GM12878 (cell line): ENCODE results near the gene FAM228B. TPM values are rescaled to one million over a fixed set of nuclear protein-coding genes. Genes with fewer than 3 reads are reported as not detected.
"Not testable (repeated sequence)": the region's sequence is repeated elsewhere in the genome, so short reads cannot be mapped to it uniquely, and the experiment has no call there.

ENCODE experiments used
- ATAC-seq: fragments of 200-7000 bp; cut with Tn5 transposase; 3 replicates; pipeline ENCODE4 v1.9.1; 2020; ENCODE audit warnings: mild to moderate bottlenecking, moderate library complexity
- BruUV-seq: library from RNA; stranded (reverse); fragments of 400-500 nt; replicated peaks from 2 replicates; lab custom pipeline; 2021; lab: Mats Ljungman, UMichigan
- CTCF ChIA-PET: fragments of 300-600 bp; sonication (Branson Sonifier 250); formaldehyde crosslinking; extraction: SDS; loops from one replicate; lab custom pipeline; 2021; ENCODE audit warnings: inconsistent platforms; lab: Yijun Ruan, JAX
- POLR2A ChIA-PET: fragments of 350-600 bp; formaldehyde crosslinking; extraction: SDS; loops from one replicate; lab custom pipeline; 2021; ENCODE audit warnings: inconsistent platforms; lab: Charles Lee
- RAD21 ChIA-PET: fragments of 300-600 bp; sonication (Branson Sonifier 250); formaldehyde crosslinking; loops from one replicate; lab custom pipeline; 2023; ENCODE audit warnings: antibody characterized with exemption; ENCODE audit not compliant: unreplicated experiment; lab: Charles Lee
- SMC1A ChIA-PET: fragments of 300-600 bp; sonication (Branson Sonifier 250); formaldehyde crosslinking; loops from one replicate; lab custom pipeline; 2023; ENCODE audit not compliant: unreplicated experiment, uncharacterized antibody; lab: Charles Lee
- DNase-seq: peaks from one replicate; pipeline ENCODE4 v3.0.0-alpha.2; 2011; ENCODE audit warnings: low read depth, low spot score
- FAIRE-seq: peaks from 3 replicates; lab custom pipeline; 2011; peaks lifted over from hg19 to GRCh38; lab: Jason Lieb, UNC
- H2AFZ ChIP-seq: 2 replicates; pipeline ENCODE4 v1.6.0; 2011; ENCODE audit warnings: low read depth, low read length, control low read depth; ENCODE audit not compliant: control insufficient read depth
- H3K27ac ChIP-seq: 2 replicates; pipeline ENCODE4 v1.5.1; 2011; ENCODE audit warnings: control low read depth; ENCODE audit not compliant: control insufficient read depth, insufficient read depth
- H3K27me3 ChIP-seq, 2 experiments: replicated peaks in 1 of 2; 2 replicates each; pipeline versions ENCODE4 v1.6.0 to v1.6.1; 2011; ENCODE audit warnings: low read length in 1 of 2; ENCODE audit not compliant: control insufficient read depth in 2 of 2, insufficient read depth in 2 of 2
- H3K36me3 ChIP-seq, 2 experiments: 2 replicates each; pipeline ENCODE4 v1.5.1; 2011; ENCODE audit warnings: low read length in 1 of 2; ENCODE audit not compliant: control insufficient read depth in 2 of 2, insufficient read depth in 2 of 2
- H3K4me1 ChIP-seq: 2 replicates; pipeline ENCODE4 v1.6.1; 2011; ENCODE audit warnings: mild to moderate bottlenecking, low read length, moderate library complexity, mixed read lengths; ENCODE audit not compliant: control insufficient read depth, insufficient read depth
- H3K4me2 ChIP-seq: 2 replicates; pipeline ENCODE4 v1.6.0; 2011; ENCODE audit warnings: control low read depth; ENCODE audit not compliant: control insufficient read depth, insufficient read depth
- H3K4me3 ChIP-seq: fragments of 200-600 bp; sonication (generic); 2 replicates; pipeline ENCODE4 v1.5.1; 2016
- H3K79me2 ChIP-seq: 2 replicates; pipeline ENCODE4 v1.6.0; 2011; ENCODE audit warnings: low read length; ENCODE audit not compliant: control insufficient read depth, insufficient read depth
- H3K9ac ChIP-seq: 2 replicates; pipeline ENCODE4 v1.8.0; 2011; ENCODE audit warnings: low read length, control low read depth, mixed read lengths; ENCODE audit not compliant: control insufficient read depth, insufficient read depth
- H3K9me3 ChIP-seq: replicated peaks from 3 replicates; pipeline ENCODE4 v1.5.1; 2011; ENCODE audit warnings: mild to moderate bottlenecking, low read length; ENCODE audit not compliant: control insufficient read depth, insufficient read depth
- H4K20me1 ChIP-seq: 2 replicates; pipeline ENCODE4 v1.6.0; 2011; ENCODE audit not compliant: control insufficient read depth, insufficient read depth
- WRNIP1 ChIP-seq: IDR thresholded peaks from 2 replicates; pipeline ENCODE4 v1.6.1; 2011; ENCODE audit warnings: low read depth, low read length, improper control_type of control experiment, borderline replicate concordance
- ZNF622 ChIP-seq: fragments of 450-650 bp; IDR thresholded peaks from 2 replicates; pipeline ENCODE4 v1.6.1; 2017; ENCODE audit warnings: mild to moderate bottlenecking, inconsistent platforms
- WGBS: methylation state at CpG from one replicate; pipeline ENCODE4 v1.1.6; 2016; ENCODE audit warnings: low lambda C conversion rate; ENCODE audit not compliant: insufficient replicate concordance, insufficient coverage; ENCODE audit errors: missing lambda C conversion rate; 5-methylcytosine and 5-hydroxymethylcytosine counted together
- in situ Hi-C: fragments of 300-500 bp; cut with MboI; formaldehyde crosslinking; loops from 9 replicates; pipeline ENCODE4 v1.14.3; 2018; ENCODE audit warnings: mixed read lengths
- intact Hi-C: fragments of 100-400 bp; cut with micrococcal nuclease; formaldehyde crosslinking; loops from one replicate; pipeline ENCODE4 v1.14.2; 2022; ENCODE audit not compliant: unreplicated experiment
- polyA plus RNA-seq, 11 experiments: library from polyadenylated mRNA; depleted of rRNA in 4 of 11; unstranded in 6 of 11; stranded (reverse) in 5 of 11; fragments of >200 nt; fragmentation: Nextera tagmentation in 4 of 11; fragmentation: Illumina TruSeq in 1 of 11; extraction: Ambion mirVana in 4 of 11; extraction: Trizol in 1 of 11; gene quantifications; 1 replicate in 1 of 11; 2 replicates in 10 of 11; pipeline versions ENCODE4 v1.2.1 to v1.2.3, GENCODE V29; 2011 to 2016; ENCODE audit warnings: inconsistent platforms in 2 of 11, missing spikeins in 2 of 11, low read depth in 1 of 11
- total RNA-seq, 4 experiments: library from RNA; depleted of rRNA in 3 of 4; stranded (reverse); fragments of >200 nt in 3 of 4; fragmentation: Illumina TruSeq in 1 of 4; extraction: Trizol in 1 of 4; gene quantifications; 2 replicates each; pipeline versions ENCODE4 v1.2.1 to v1.2.3, GENCODE V29; 2013 to 2021

The FAM228B gene
- total and polyA plus RNA-seq, 10 of the 15 experiments (the other 5 are each of a cell fraction or from before 2014, with no cell fraction given): 3.9 to 11.0 (median 7.5) TPM

DNA sequence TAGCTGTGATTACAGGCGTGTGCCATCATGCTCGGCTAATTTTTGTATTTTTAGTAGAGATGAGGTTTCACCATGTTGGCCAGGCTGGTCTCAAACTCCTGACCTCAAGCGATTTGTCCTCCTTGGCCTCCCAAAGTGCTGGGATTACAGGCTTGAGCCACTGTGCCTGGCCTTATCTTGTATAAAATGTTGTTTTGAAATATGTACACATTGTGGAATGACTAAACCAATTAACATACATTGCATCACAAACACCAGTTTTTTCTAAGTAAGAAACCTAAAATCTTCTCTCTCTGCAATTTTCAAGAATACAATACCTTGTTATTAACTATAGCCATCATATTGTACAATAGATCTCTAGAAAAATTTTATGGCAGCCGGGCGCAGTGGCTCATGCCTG, 17.0 kb downstream of the FAM228B start:
- in situ Hi-C loops, H3K4me1 ChIP-seq, H3K9ac ChIP-seq, H3K79me2 ChIP-seq, BruUV-seq, H3K27ac ChIP-seq, ATAC-seq, SMC1A ChIA-PET, H3K9me3 ChIP-seq, FAIRE-seq, H2AFZ ChIP-seq, H3K27me3 ChIP-seq, intact Hi-C loops, DNase-seq, H3K4me3 ChIP-seq, H4K20me1 ChIP-seq, H3K36me3 ChIP-seq, H3K4me2 ChIP-seq: not testable (repeated sequence)
- CTCF ChIA-PET: interaction anchor here (0.8 kb wide), 1 partner anchor 317 kb away, joined by 3 read pairs; no protein-coding TSS in a partner anchor
- POLR2A ChIA-PET: interaction anchor here (0.7 kb wide), 1 partner anchor 700 kb away, joined by 3 read pairs; no protein-coding TSS in a partner anchor
- 57% methylated on average over 5 of the region's 5 CpGs for WGBS
- RAD21 ChIA-PET: interaction anchor here (0.6 kb wide), 1 partner anchor 197 kb away, joined by 3 read pairs; no protein-coding TSS in a partner anchor

DNA sequence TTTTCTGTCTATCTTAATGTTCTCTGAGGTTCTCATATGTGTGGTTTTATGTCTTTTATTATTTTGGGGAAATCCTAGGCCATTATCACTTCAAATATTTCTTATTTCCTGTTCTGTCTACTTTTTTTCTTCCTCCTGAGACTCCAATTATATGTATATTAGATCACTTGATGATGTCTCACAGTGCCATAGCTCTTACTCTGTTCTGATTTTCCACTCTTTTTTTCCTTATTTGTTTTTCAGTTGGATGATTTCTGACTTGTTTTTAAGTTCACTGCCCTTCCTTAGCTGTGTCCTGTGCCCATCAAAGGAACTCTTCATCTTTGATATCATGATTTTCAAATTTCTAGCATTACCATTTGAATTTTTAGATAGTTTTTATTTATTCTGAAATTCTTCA, 24.1 kb downstream of the FAM228B start:
- no TSS peak for BruUV-seq

More for the DNA sequence above, 24.1 kb downstream of the FAM228B start:
- no peak for FAIRE-seq
- no peak overlapping the region for H3K4me2 ChIP-seq
- H3K9me3 ChIP-seq: peaks cover 2% of the 10 kb centered on the region; the same call in 2 of the 3 replicates
- ChIA-PET RAD21 (no interaction called here), CTCF (interaction anchor here (1.2 kb wide), 1 partner anchor 17 kb away, joined by 3 read pairs; no protein-coding TSS in a partner anchor), POLR2A (no interaction called here), SMC1A (no interaction called here)
- H3K4me3 ChIP-seq: no peak overlapping the region
- no peaks in the 10 kb centered on the region for H3K4me1 ChIP-seq
- no peak for DNase-seq
- H2AFZ ChIP-seq: no peak overlapping the region
- in situ Hi-C loops (no loop called here), intact Hi-C loops (no loop called here)
- ATAC-seq: no peak
- H3K79me2 ChIP-seq: no peaks in the 10 kb centered on the region
- H3K27me3 ChIP-seq: no peaks in the 10 kb centered on the region
- no peaks in the 10 kb centered on the region for H3K36me3 ChIP-seq
- H4K20me1 ChIP-seq: no peaks in the 10 kb centered on the region
- H3K9ac ChIP-seq: no peak overlapping the region
- TF ChIP-seq ZNF622: no peak
- no peak for TF ChIP-seq WRNIP1
- no peak overlapping the region for H3K27ac ChIP-seq
